Measurements from ENCODE around the gene TMEM74B.

The TMEM74B gene

GRCh38 chr20:1215386-1216170 is 30.8 kb upstream of the TMEM74B start:
- no peaks in the 10 kb centered on the region for H3K36me3 ChIP-seq (ENCODE audit: control insufficient read depth in 1 of 2, insufficient read depth in 2 of 2, low read length in 2 of 2)
- H3K27me3 ChIP-seq (ENCODE audit: control insufficient read depth in 1 of 2, insufficient read depth in 2 of 2, low read length in 2 of 2), result peaks cover 0 to 4% of the 10 kb centered on the region in 2 donors
- no peak overlapping the region for H3K4me3 ChIP-seq (ENCODE audit: low read depth in 1 of 2, low read length in 2 of 2)
- no peaks in the 10 kb centered on the region for H3K9me3 ChIP-seq (ENCODE audit: control insufficient read depth in 1 of 2, low read length in 2 of 2)
- no peak overlapping the region for H3K9ac ChIP-seq (ENCODE audit: low read depth in 1 of 2, low read length in 2 of 2)
- no peak overlapping the region for H3K27ac ChIP-seq (ENCODE audit: low read depth, low read length)
- H3K4me1 ChIP-seq (ENCODE audit: control insufficient read depth in 1 of 2, insufficient read depth in 2 of 2, low read length in 2 of 2), result no peaks in the 10 kb centered on the region

- Histone ChIP-seq H3K9ac (ENCODE audit: low read depth in 1 of 2, low read length in 2 of 2) (no peak overlapping the region), H3K4me3 (ENCODE audit: low read depth in 1 of 2, low read length in 2 of 2) (no peak overlapping the region)
These were observed 30.1 kb upstream of the TMEM74B start for GRCh38 chr20:1214838-1215261.

GRCh38 chr20:1212607-1213396 is 28.0 kb upstream of the TMEM74B start:
- Histone ChIP-seq H3K36me3 (ENCODE audit: control insufficient read depth in 1 of 2, insufficient read depth in 2 of 2, low read length in 2 of 2) (no peaks in the 10 kb centered on the region), H3K9me3 (ENCODE audit: control insufficient read depth in 1 of 2, low read length in 2 of 2) (no peaks in the 10 kb centered on the region), H3K9ac (ENCODE audit: low read depth in 1 of 2, low read length in 2 of 2) (no peak overlapping the region), H3K4me1 (ENCODE audit: control insufficient read depth in 1 of 2, insufficient read depth in 2 of 2, low read length in 2 of 2) (no peaks in the 10 kb centered on the region), H3K4me3 (ENCODE audit: low read depth in 1 of 2, low read length in 2 of 2) (no peak overlapping the region), H3K27me3 (ENCODE audit: control insufficient read depth in 1 of 2, insufficient read depth in 2 of 2, low read length in 2 of 2) (peaks cover 0 to 4% of the 10 kb centered on the region in 2 donors), H3K27ac (ENCODE audit: low read depth, low read length) (no peak overlapping the region)

More at GRCh38 chr20:1214838-1215261, 30.1 kb upstream of the TMEM74B start:
- H3K27me3 ChIP-seq (ENCODE audit: control insufficient read depth in 1 of 2, insufficient read depth in 2 of 2, low read length in 2 of 2), result peaks cover 0 to 4% of the 10 kb centered on the region in 2 donors
- H3K4me1 ChIP-seq (ENCODE audit: control insufficient read depth in 1 of 2, insufficient read depth in 2 of 2, low read length in 2 of 2), result no peaks in the 10 kb centered on the region
- H3K36me3 ChIP-seq (ENCODE audit: control insufficient read depth in 1 of 2, insufficient read depth in 2 of 2, low read length in 2 of 2), result no peaks in the 10 kb centered on the region
- H3K9me3 ChIP-seq (ENCODE audit: control insufficient read depth in 1 of 2, low read length in 2 of 2), result no peaks in the 10 kb centered on the region
- H3K27ac ChIP-seq (ENCODE audit: low read depth, low read length), result no peak overlapping the region

- H3K27me3 ChIP-seq (ENCODE audit: control insufficient read depth in 1 of 2, insufficient read depth in 2 of 2, low read length in 2 of 2), result peaks cover 0 to 4% of the 10 kb centered on the region in 2 donors
- H3K9ac ChIP-seq (ENCODE audit: low read depth in 1 of 2, low read length in 2 of 2), result no peak overlapping the region
- no peak overlapping the region for H3K4me3 ChIP-seq (ENCODE audit: low read depth in 1 of 2, low read length in 2 of 2)
- no peak overlapping the region for H3K27ac ChIP-seq (ENCODE audit: low read depth, low read length)
- H3K9me3 ChIP-seq (ENCODE audit: control insufficient read depth in 1 of 2, low read length in 2 of 2), result no peaks in the 10 kb centered on the region
- no peaks in the 10 kb centered on the region for H3K4me1 ChIP-seq (ENCODE audit: control insufficient read depth in 1 of 2, insufficient read depth in 2 of 2, low read length in 2 of 2)
- no peaks in the 10 kb centered on the region for H3K36me3 ChIP-seq (ENCODE audit: control insufficient read depth in 1 of 2, insufficient read depth in 2 of 2, low read length in 2 of 2)
These were observed 27.2 kb upstream of the TMEM74B start for GRCh38 chr20:1212023-1212422.

- Histone ChIP-seq H3K4me3 (ENCODE audit: low read depth in 1 of 2, low read length in 2 of 2) (no peak overlapping the region), H3K9me3 (ENCODE audit: control insufficient read depth in 1 of 2, low read length in 2 of 2) (no peaks in the 10 kb centered on the region), H3K36me3 (ENCODE audit: control insufficient read depth in 1 of 2, insufficient read depth in 2 of 2, low read length in 2 of 2) (no peaks in the 10 kb centered on the region), H3K27ac (ENCODE audit: low read depth, low read length) (no peak overlapping the region), H3K4me1 (ENCODE audit: control insufficient read depth in 1 of 2, insufficient read depth in 2 of 2, low read length in 2 of 2) (no peaks in the 10 kb centered on the region), H3K27me3 (ENCODE audit: control insufficient read depth in 1 of 2, insufficient read depth in 2 of 2, low read length in 2 of 2) (peaks cover 0 to 4% of the 10 kb centered on the region in 2 donors), H3K9ac (ENCODE audit: low read depth in 1 of 2, low read length in 2 of 2) (no peak overlapping the region)
These were observed 25.7 kb upstream of the TMEM74B start for GRCh38 chr20:1210501-1210900.

DNA sequence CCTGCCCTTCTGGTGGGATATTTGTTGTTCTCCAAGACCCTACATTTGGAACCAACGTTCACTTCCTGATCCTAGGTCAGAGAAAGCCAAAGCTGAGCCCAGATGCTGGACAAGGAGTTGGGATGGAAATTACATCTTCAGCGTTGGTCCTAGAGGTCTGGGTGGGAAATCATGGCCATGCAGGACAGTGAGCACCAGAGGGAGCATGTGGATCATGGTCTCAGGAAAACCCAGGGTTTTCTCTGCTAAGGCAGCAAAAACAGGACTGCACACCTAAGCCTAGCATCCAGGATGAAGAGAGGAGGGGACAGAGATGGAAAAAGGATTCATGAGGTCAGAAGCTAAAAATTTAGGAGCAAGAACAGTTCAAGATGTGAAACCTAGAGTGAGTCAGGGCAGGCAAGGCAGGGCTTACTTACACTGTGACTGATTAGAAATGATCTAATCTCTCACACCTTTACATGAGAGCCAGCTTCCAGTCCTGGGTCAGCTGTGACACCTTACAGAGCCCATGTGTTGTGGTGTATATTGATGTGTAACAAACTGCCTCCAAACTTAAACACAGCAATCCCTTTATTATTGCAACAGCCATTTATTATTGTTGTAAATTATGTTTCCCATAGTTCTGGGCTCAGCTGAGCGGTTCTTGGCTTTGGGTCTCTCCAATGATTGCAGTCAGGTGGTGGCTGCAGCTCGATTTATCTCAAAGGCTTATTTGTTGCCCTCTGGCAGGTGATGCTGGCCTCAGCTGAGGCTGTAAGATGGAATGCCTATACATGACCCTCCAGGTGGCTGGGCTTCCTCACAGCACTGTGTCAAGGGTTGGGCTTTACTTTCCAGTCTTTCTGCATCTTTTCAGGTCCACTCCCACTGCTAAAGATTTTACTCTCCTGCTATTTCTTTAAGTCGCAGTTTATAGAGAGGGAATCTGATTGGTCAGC is 24.9 kb upstream of the TMEM74B start:
- H3K9ac ChIP-seq (ENCODE audit: low read depth in 1 of 2, low read length in 2 of 2), result no peak overlapping the region
- H3K27me3 ChIP-seq (ENCODE audit: control insufficient read depth in 1 of 2, insufficient read depth in 2 of 2, low read length in 2 of 2), result peaks cover 0 to 3% of the 10 kb centered on the region in 2 donors
- no peaks in the 10 kb centered on the region for H3K4me1 ChIP-seq (ENCODE audit: control insufficient read depth in 1 of 2, insufficient read depth in 2 of 2, low read length in 2 of 2)
- H3K36me3 ChIP-seq (ENCODE audit: control insufficient read depth in 1 of 2, insufficient read depth in 2 of 2, low read length in 2 of 2), result no peaks in the 10 kb centered on the region
- H3K27ac ChIP-seq (ENCODE audit: low read depth, low read length), result no peak overlapping the region
- H3K4me3 ChIP-seq (ENCODE audit: low read depth in 1 of 2, low read length in 2 of 2), result no peak overlapping the region
- no peaks in the 10 kb centered on the region for H3K9me3 ChIP-seq (ENCODE audit: control insufficient read depth in 1 of 2, low read length in 2 of 2)

DNA sequence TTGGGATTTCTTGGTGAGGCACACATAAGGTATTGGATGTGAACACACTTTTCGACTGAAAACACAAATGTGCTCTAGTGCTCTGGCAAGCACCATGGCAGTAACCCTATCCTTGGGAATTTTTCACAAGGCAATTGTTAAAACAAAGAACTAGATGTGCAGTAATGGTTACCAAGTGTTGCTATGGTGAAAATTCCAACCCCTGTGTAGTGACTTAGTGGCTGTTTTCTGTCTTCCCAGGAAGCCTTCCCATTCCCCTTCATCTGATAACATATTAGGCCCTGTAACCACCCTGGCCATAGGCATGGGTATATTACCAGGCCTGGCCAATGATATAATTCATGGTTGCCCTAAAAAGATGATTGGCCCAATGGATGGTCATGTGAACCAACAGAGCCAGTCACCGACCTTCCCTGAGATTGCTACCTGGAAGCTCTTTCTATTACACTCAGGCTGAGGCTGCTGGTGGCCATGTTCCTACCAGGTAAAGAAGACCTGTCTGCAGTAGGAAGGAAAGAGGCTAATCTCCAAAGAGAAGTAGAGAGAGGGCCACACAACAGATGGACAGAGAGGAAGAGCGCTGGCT is 22.6 kb upstream of the TMEM74B start:
- Histone ChIP-seq H3K9ac (ENCODE audit: low read depth in 1 of 2, low read length in 2 of 2) (no peak overlapping the region), H3K27me3 (ENCODE audit: control insufficient read depth in 1 of 2, insufficient read depth in 2 of 2, low read length in 2 of 2) (no peaks in the 10 kb centered on the region), H3K36me3 (ENCODE audit: control insufficient read depth in 1 of 2, insufficient read depth in 2 of 2, low read length in 2 of 2) (no peaks in the 10 kb centered on the region), H3K27ac (ENCODE audit: low read depth, low read length) (no peak overlapping the region), H3K9me3 (ENCODE audit: control insufficient read depth in 1 of 2, low read length in 2 of 2) (no peaks in the 10 kb centered on the region), H3K4me3 (ENCODE audit: low read depth in 1 of 2, low read length in 2 of 2) (no peak overlapping the region), H3K4me1 (ENCODE audit: control insufficient read depth in 1 of 2, insufficient read depth in 2 of 2, low read length in 2 of 2) (peaks cover 15 to 22% of the 10 kb centered on the region in 2 donors)

GRCh38 chr20:1206366-1207148 is 21.8 kb upstream of the TMEM74B start:
- Histone ChIP-seq H3K27me3 (ENCODE audit: control insufficient read depth in 1 of 2, insufficient read depth in 2 of 2, low read length in 2 of 2) (no peaks in the 10 kb centered on the region), H3K9me3 (ENCODE audit: control insufficient read depth in 1 of 2, low read length in 2 of 2) (no peaks in the 10 kb centered on the region), H3K4me1 (ENCODE audit: control insufficient read depth in 1 of 2, insufficient read depth in 2 of 2, low read length in 2 of 2) (peaks cover 15 to 22% of the 10 kb centered on the region in 2 donors), H3K36me3 (ENCODE audit: control insufficient read depth in 1 of 2, insufficient read depth in 2 of 2, low read length in 2 of 2) (no peaks in the 10 kb centered on the region), H3K4me3 (ENCODE audit: low read depth in 1 of 2, low read length in 2 of 2) (no peak overlapping the region), H3K27ac (ENCODE audit: low read depth, low read length) (no peak overlapping the region), H3K9ac (ENCODE audit: low read depth in 1 of 2, low read length in 2 of 2) (no peak overlapping the region)

DNA sequence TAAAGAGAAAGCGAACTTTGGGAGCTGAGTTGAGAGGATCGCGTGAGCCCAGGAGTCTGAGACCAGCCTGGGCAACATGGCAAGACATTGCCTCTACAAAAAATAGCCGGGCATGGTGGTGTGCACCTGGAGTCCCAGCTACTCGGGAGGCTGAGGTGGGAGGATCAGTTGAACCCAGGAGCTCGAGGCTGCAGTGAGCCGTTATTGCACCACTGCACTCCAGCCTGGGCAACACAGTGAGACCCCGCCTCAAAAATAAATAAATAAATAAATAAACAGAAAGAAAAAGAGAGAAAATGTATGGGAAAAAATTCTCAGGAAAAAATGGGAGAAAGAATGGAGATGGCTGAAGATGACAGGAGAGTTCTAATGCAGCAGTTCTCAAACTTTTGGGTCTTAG is 21.0 kb upstream of the TMEM74B start:
- peaks cover 15 to 22% of the 10 kb centered on the region in 2 donors for H3K4me1 ChIP-seq (ENCODE audit: control insufficient read depth in 1 of 2, insufficient read depth in 2 of 2, low read length in 2 of 2)
- H3K27ac ChIP-seq (ENCODE audit: low read depth, low read length), result no peak overlapping the region
- no peak overlapping the region for H3K4me3 ChIP-seq (ENCODE audit: low read depth in 1 of 2, low read length in 2 of 2)
- H3K9me3 ChIP-seq (ENCODE audit: control insufficient read depth in 1 of 2, low read length in 2 of 2), result no peaks in the 10 kb centered on the region
- no peaks in the 10 kb centered on the region for H3K27me3 ChIP-seq (ENCODE audit: control insufficient read depth in 1 of 2, insufficient read depth in 2 of 2, low read length in 2 of 2)
- H3K36me3 ChIP-seq (ENCODE audit: control insufficient read depth in 1 of 2, insufficient read depth in 2 of 2, low read length in 2 of 2), result no peaks in the 10 kb centered on the region
- no peak overlapping the region for H3K9ac ChIP-seq (ENCODE audit: low read depth in 1 of 2, low read length in 2 of 2)

All from duodenal mucosa (tissue), 2 donors.